HUES6 (cell line): Measurements from ENCODE around the gene CDK11B.
"Not testable (repeated sequence)": the region's sequence is repeated elsewhere in the genome, so short reads cannot be mapped to it uniquely, and the experiment has no call there.

ENCODE experiments used
- H3K27ac ChIP-seq: 2 replicates; pipeline ENCODE4 v1.7.0; 2013; ENCODE audit warnings: low read depth, mild to moderate bottlenecking, low read length, inconsistent platforms
- H3K27me3 ChIP-seq: 2 replicates; pipeline ENCODE4 v1.6.1; 2013; ENCODE audit warnings: low read length; ENCODE audit not compliant: control insufficient read depth, insufficient read depth
- H3K36me3 ChIP-seq: 2 replicates; pipeline ENCODE4 v1.6.1; 2013; ENCODE audit warnings: low read length; ENCODE audit not compliant: control insufficient read depth, insufficient read depth
- H3K4me1 ChIP-seq: 2 replicates; pipeline ENCODE4 v1.6.1; 2013; ENCODE audit warnings: low read length; ENCODE audit not compliant: control insufficient read depth, insufficient read depth
- H3K4me3 ChIP-seq: 2 replicates; pipeline ENCODE4 v1.5.1; 2013; ENCODE audit warnings: low read depth, low read length
- H3K9ac ChIP-seq: one replicate; pipeline ENCODE4 v1.6.1; 2013; ENCODE audit warnings: mild to moderate bottlenecking, low read length
- H3K9me3 ChIP-seq: 2 replicates; pipeline ENCODE4 v1.6.1; 2013; ENCODE audit warnings: low read depth, low read length; ENCODE audit not compliant: control insufficient read depth, insufficient read depth

CDK11B gene

DNA sequence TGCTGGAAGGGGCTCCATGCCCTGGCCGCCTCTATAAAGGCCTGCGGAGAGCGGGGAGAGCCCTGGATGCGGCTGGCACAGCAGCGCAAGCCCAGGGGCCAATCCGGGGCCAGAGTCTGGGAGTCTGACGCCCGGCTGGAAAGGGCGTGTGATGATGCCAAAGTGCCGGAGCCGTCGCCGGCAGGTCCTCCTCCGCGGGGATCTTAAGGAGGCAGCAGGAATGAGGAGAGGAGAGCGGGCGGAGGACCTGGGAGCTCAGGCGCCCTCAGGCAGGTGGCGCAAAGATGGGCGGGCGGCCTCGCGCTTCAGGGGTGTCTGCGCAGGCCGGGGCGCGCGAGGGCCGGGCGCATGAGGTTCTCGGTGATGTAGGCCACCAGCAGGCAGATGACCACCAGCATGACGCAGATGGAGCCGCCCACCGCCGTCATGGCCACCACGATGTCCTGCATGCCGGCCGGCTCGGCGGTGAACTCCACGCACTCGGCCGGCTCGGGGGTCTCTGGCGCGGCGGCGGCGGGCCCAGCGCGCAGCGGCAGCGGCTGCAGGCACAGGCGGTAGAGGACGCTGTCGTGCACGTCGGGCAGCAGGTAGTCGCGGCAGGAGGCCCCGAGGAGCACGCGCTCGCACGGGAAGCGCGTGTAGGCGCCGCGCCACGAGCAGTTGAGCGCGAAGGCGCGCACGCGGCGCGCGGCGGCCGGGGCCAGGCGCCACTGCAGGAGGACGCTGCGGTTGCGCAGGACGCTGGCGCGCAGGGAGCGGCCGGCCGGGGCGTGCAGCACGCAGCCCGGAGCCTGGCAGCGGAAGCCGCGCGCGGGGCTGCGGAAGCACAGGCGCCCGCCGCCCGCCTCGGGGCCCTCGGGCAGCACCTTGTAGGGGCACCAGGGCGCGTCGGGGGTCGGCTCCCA, 59.5 kb downstream of the CDK11B start:
- no peak overlapping the region for H3K27ac ChIP-seq
- peaks cover 90% of the 10 kb centered on the region for H3K27me3 ChIP-seq
- H3K36me3 ChIP-seq = no peaks in the 10 kb centered on the region
- peak overlapping the region; percentile 52 for H3K4me3 ChIP-seq
- H3K4me1 ChIP-seq = peaks cover 17% of the 10 kb centered on the region
- H3K9ac ChIP-seq = no peak overlapping the region
- no peaks in the 10 kb centered on the region for H3K9me3 ChIP-seq

DNA sequence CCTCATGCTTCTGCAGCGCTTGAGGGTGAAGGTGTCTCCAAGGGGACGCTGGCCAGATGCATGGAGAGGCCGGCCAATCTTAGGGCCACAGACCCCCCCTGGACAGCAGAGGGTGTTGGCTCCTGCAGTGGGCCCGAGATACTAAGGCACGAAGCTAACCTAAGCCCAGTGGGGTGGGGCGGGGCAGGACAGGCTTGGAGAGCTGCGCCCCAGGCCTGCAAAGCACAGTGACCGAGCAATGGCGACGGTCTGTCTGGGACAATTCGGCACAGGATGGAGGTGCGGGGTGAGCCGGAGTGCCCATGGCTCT, 60.1 kb downstream of the CDK11B start:
- no peak overlapping the region for H3K27ac ChIP-seq
- H3K27me3 ChIP-seq = peaks cover 85% of the 10 kb centered on the region
- no peak overlapping the region; the same call in 1 of the 2 replicates for H3K4me3 ChIP-seq
- H3K9ac ChIP-seq = no peak overlapping the region
- H3K4me1 ChIP-seq = peaks cover 17% of the 10 kb centered on the region
- no peaks in the 10 kb centered on the region for H3K36me3 ChIP-seq
- H3K9me3 ChIP-seq = no peaks in the 10 kb centered on the region

DNA sequence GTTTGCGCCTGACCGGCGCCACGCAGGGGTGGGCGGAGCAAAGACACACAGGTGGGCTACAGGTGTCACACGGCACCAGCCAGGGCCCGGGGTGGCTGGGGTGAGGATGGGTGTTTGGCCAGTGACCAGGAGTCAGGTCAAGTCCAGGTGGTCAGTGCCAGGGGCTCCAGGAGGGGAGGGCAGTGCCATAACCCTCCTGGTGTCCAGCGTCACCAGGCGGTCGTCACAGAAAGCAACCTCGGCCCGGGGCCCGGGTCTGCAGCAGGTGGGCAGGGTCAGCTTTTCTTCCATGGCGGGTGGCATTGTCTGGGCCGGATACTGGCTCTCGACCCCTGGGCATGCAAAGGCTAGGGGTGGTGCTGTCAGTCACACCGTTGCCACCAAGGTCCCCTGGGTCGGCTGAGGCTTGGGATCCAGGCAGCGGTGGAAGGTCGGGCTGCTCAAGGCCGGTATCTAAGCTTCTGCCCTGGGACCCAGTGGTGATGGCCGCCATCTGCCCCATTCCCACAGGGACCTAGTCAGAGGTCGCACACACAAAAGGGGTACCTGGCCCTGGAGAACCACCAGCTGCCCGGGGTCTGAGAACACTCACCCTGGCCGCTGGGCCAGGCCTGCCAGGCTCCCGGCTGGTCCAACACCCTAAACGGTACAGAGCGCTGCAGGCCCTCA, 60.6 kb downstream of the CDK11B start:
- Histone ChIP-seq H3K4me3 (no peak overlapping the region), H3K27me3 (peaks cover 80% of the 10 kb centered on the region), H3K9me3 (no peaks in the 10 kb centered on the region), H3K4me1 (peaks cover 17% of the 10 kb centered on the region), H3K27ac (no peak overlapping the region), H3K36me3 (no peaks in the 10 kb centered on the region), H3K9ac (no peak overlapping the region)

DNA sequence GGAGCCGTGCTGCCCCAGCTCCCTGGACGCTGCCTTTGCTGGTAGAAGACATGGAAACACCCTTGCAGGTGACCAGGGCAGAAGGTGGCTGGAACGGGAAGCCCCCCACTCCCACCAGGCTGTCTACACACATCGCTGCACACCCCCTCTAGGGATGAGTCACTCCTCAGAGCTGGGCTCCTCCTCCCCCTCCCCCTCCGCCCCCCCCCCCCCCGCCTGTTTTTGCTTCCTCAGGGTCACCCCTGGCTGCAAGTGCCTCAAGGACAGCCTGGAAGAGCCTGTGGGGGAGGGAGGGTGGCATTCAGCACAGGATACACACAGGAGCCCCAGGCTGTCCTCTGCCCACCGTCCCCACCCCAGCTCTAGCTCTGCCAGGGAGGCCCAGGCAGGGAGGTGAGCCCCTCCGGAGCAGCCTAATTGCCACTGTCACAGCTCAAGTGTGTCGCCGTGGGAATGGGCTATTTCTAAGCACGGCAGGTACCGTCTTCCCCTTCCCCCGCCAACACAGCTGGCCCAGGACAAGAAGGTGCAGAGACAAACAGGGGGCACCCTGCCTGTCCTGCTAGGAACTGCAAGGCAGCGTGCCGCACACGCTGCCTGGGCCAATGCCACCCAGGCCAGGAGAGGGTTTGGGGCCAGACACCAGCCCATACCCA, 61.4 kb downstream of the CDK11B start:
- peaks cover 73% of the 10 kb centered on the region for H3K27me3 ChIP-seq
- peak overlapping the region; percentile 37; the same call in 1 of the 2 replicates for H3K4me3 ChIP-seq
- H3K27ac ChIP-seq = no peak overlapping the region
- H3K4me1 ChIP-seq = peaks cover 17% of the 10 kb centered on the region
- no peaks in the 10 kb centered on the region for H3K36me3 ChIP-seq
- H3K9me3 ChIP-seq = no peaks in the 10 kb centered on the region
- no peak overlapping the region for H3K9ac ChIP-seq

DNA sequence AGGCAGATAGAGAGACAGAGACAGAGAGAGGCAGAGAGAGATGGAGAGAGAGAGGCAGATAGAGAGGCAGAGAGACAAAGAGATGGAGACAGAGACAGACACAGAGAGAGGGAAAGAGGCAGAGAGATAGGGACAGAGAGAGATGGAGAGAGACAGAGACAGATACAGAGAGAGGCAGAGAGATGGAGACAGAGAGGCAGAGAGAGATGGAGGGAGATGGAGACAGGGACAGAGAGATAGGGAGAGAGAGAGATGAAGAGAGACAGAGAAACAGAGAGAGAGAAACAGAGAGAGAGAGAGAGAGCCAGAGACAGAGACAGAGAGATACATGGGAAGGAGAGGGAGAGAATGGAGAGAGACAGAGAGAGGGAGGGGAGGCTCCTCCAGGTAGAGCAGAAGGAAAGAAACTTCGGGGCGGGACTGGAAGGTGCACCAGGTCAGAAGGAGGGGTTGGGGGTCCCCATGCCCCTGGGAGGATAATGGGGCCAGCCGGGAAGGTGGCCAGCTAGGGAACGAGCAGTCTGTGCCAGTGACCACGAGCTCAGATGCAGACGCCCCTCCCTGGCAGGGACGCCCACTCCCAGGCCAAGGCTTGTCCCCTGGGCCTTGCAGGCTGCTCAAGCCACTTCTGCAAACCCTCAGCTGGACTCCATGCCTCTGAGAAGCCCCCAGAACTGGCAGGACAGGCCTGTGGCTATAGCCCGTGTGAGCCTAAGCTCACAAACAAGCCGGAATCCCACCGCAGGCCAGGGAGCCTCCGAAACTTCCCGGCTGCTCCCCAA, 62.1 kb downstream of the CDK11B start:
- H3K9ac ChIP-seq = no peak overlapping the region
- H3K36me3 ChIP-seq = no peaks in the 10 kb centered on the region
- no peak overlapping the region for H3K27ac ChIP-seq
- H3K9me3 ChIP-seq = no peaks in the 10 kb centered on the region
- no peak overlapping the region for H3K4me3 ChIP-seq
- peaks cover 65% of the 10 kb centered on the region for H3K27me3 ChIP-seq
- peaks cover 17% of the 10 kb centered on the region for H3K4me1 ChIP-seq

DNA sequence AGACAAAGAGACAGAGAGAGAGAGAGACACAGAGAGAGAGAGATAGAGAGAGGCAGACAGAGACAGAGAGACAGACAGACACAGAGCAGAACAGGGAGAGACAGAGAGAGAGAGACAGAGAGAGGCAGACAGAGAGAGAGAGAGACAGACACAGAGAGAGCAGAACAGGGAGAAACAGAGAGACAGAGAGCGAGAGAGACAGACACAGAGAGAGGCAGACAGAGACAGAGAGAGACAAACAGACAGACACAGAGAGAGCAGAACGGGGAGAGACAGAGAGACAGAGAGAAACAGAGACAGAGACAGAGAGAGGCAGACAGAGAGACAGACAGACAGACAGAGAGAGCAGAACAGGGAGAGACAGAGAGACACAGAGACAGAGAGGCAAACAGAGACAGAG, 63.5 kb downstream of the CDK11B start:
- H3K9ac ChIP-seq, H3K9me3 ChIP-seq, H3K27ac ChIP-seq, H3K36me3 ChIP-seq, H3K4me3 ChIP-seq: not testable (repeated sequence)
- H3K4me1 ChIP-seq = peaks cover 17% of the 10 kb centered on the region
- peaks cover 52% of the 10 kb centered on the region for H3K27me3 ChIP-seq

DNA sequence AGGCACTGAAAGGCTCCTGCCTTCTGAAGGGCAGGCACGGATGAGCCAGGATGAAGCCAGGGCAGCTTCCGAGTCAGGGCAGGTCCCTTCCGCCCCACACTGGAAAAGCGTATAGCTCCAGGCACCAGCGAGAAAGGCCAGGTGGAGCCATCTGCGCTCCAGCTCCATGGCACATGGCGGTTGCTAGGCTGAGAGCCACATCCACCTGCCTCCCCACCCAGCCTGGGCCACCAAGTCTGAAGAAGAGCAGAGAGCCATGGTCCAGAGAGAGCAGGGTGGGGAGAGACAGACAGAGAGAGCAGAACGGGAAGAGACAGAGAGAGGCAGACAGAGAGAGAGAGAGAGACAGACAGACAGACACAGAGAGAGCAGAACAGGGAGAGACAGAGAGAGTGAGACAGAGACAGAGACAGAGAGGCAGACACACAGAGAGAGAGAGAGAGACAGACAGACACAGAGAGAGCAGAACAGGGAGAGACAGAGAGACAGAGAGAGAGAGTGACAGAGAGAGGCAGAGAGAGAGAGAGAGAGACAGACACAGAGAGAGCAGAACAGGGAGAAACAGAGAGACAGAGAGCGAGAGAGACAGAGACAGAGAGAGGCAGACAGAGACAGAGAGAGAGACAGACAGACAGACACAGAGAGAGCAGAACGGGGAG, 64.1 kb downstream of the CDK11B start:
- no peaks in the 10 kb centered on the region for H3K36me3 ChIP-seq
- no peak overlapping the region for H3K9ac ChIP-seq
- H3K4me3 ChIP-seq = no peak overlapping the region
- no peak overlapping the region for H3K27ac ChIP-seq
- peaks cover 17% of the 10 kb centered on the region for H3K4me1 ChIP-seq
- H3K27me3 ChIP-seq = peaks cover 50% of the 10 kb centered on the region
- no peaks in the 10 kb centered on the region for H3K9me3 ChIP-seq

DNA sequence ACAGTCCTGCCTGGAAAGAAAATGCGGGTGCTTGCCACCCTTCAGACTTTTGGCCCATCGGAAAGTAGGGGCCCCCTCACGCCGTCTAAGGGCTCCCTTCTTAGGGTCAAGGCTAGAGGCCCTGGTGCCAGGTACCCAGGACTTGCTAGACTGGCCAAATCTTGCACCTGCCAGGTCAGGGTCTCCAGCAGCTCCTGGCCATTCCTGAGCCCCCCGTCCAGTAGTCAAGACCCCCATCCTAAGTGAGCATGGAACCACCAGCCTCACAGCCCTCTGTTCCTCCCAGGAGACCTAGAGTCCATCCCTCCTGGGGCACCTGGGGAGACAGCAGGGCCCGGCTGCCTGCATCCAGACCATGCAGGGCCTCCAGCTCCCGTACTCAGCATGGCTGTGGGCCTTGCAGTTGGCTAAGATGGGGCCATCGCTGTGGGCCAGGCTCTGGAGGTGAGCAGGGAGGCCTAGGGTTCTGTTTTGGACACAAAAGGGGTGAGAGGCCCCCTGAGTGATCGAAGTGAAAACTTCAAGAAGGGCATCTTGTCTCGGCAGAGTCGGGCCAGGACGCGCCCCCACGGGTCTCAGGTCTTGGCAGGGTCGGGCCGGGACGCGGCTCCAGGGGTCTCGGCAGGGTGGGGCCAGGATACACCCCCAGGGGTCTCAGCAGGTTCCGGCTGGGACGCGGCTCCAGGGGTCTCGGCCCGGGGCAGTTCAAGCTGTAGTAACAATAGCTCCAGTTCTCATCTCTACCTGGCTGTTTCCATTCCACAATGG, 64.8 kb downstream of the CDK11B start:
- H3K9ac ChIP-seq = no peak overlapping the region
- H3K9me3 ChIP-seq = no peaks in the 10 kb centered on the region
- no peak overlapping the region for H3K27ac ChIP-seq
- H3K4me3 ChIP-seq = no peak overlapping the region
- no peaks in the 10 kb centered on the region for H3K36me3 ChIP-seq
- peaks cover 43% of the 10 kb centered on the region for H3K27me3 ChIP-seq
- peaks cover 17% of the 10 kb centered on the region for H3K4me1 ChIP-seq

DNA sequence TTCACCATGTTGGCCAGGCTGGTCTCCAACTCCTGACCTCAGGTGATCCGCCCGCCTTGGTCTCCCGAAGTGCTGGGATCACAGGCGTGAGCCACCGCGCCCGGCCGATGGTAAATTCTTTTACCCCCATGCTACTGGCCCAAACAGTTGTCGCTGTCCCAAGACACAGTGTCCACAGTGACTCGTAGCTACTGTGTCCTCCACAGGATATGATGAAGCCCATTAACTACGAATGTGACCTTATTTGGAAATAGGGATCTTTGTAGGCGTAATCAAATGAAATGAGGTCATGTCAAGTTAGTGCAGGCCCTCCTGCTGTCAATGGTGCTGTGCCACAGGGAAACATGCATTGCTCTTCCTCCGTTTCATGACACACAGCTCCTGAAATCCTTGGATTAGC, 67.4 kb downstream of the CDK11B start:
- no peaks in the 10 kb centered on the region for H3K36me3 ChIP-seq

More for the DNA sequence above, 67.4 kb downstream of the CDK11B start:
- Histone ChIP-seq H3K4me1 (no peaks in the 10 kb centered on the region), H3K27me3 (peaks cover 18% of the 10 kb centered on the region), H3K9me3 (no peaks in the 10 kb centered on the region), H3K4me3 (no peak overlapping the region), H3K27ac (no peak overlapping the region), H3K9ac (no peak overlapping the region)
